Kidney tubule cell (primary cell): ENCODE measurements around the gene GP1BA.
"Not testable (repeated sequence)": the region's sequence is repeated elsewhere in the genome, so short reads cannot be mapped to it uniquely, and the experiment has no call there.

Experiments
- DNase-seq: peaks from one replicate; pipeline ENCODE4 v3.0.0-alpha.2; 2018; ENCODE audit warnings: low spot score

Gene GP1BA

GRCh38 chr17:4901648-4902344 lies 30.3 kb upstream of the GP1BA start:
- no peak for DNase-seq

- DNase-seq: no peak
Observed at GRCh38 chr17:4902540-4902939, 29.5 kb upstream of the GP1BA start.

GRCh38 chr17:4903051-4903818 lies 28.8 kb upstream of the GP1BA start, which contains the start of gene CHRNE:
TSS of gene CHRNE (minus strand) at chr17:4903098. CDS start at chr17:4903063, 35 bp downstream.
- peak; percentile 86 for DNase-seq

GRCh38 chr17:4906642-4907041 lies 25.4 kb upstream of the GP1BA start:
- not testable (repeated sequence) for DNase-seq

- no peak for DNase-seq
Observed at GRCh38 chr17:4908301-4908700, 23.8 kb upstream of the GP1BA start.

- DNase-seq: peak; percentile 95
Observed at GRCh38 chr17:4908711-4909496, 23.2 kb upstream of the GP1BA start.

- peak; percentile 26 for DNase-seq
Observed at GRCh38 chr17:4913994-4914393, 18.1 kb upstream of the GP1BA start.

- DNase-seq: not testable (repeated sequence)
Observed at GRCh38 chr17:4914551-4914950, 17.5 kb upstream of the GP1BA start.

- DNase-seq: no peak
Observed at GRCh38 chr17:4919511-4920047, 12.5 kb upstream of the GP1BA start.

- DNase-seq: no peak
Observed at GRCh38 chr17:4920351-4921048, 11.6 kb upstream of the GP1BA start.

- DNase-seq: no peak
Observed at GRCh38 chr17:4921320-4921719, 10.8 kb upstream of the GP1BA start.

- DNase-seq: not testable (repeated sequence)
Observed at GRCh38 chr17:4926577-4927335, 5.3 kb upstream of the GP1BA start.

- no peak for DNase-seq
Observed at GRCh38 chr17:4928881-4929280, 3.2 kb upstream of the GP1BA start.

- no peak for DNase-seq
Observed at GRCh38 chr17:4932756-4933155, 679 bp downstream of the GP1BA start.

GRCh38 chr17:4933646-4934045 lies 1.6 kb downstream of the GP1BA start:
- no peak for DNase-seq

GRCh38 chr17:4934173-4934979 lies 2.3 kb downstream of the GP1BA start:
- DNase-seq: peak; percentile 89

- DNase-seq: no peak
Observed at GRCh38 chr17:4935650-4936049, 3.6 kb downstream of the GP1BA start.

- DNase-seq: no peak
Observed at GRCh38 chr17:4936436-4936835, 4.4 kb downstream of the GP1BA start.

- DNase-seq: no peak
Observed at GRCh38 chr17:4937553-4937952, 5.5 kb downstream of the GP1BA start.

- DNase-seq: no peak
Observed at GRCh38 chr17:4938069-4938491, 6.0 kb downstream of the GP1BA start.
